ENCODE results near the gene RYR2. TPM values are rescaled to one million over a fixed set of nuclear protein-coding genes. Genes with fewer than 3 reads are reported as not detected.

The RYR2 gene
- polyA plus RNA-seq, 1 of the 3 experiments (the other 2 are of a cell fraction), result under 0.01 TPM

DNA sequence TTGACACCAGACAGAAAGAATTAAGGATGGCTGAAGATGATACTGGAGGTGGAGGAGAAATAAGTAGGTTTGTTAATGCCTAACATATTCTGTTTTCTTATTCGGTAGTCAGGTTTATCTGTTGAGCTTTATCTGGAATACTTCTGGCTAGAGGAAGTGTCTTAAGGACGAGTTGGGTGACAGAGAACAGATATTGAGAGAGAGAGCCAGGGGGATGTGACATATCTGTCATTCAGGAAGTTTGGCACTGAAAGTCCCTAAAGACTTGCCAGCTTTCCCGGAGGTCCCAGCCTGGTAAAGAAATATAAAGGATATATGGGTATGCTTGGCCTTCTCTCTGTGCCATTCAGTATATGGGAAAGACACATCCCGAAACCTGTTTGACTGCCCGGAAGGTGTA lies 568.2 kb downstream of the RYR2 start (continued):
- no peak for TF ChIP-seq REST (IDR thresholded peaks at IDR 0.05; ENCODE audit: low read depth, low read length)
- no peak for TF ChIP-seq FOXM1 (IDR thresholded peaks at IDR 0.05; ENCODE audit: low read depth)
- no peak for TF ChIP-seq FOSL2 (IDR thresholded peaks at IDR 0.05; ENCODE audit: borderline replicate concordance, low read depth)
- TF ChIP-seq ELF1 (IDR thresholded peaks at IDR 0.05), result no peak
- no peak for TF ChIP-seq GATA2 (CRISPR knock-in tag; IDR thresholded peaks at IDR 0.05)
- TF ChIP-seq, protein P1, sequence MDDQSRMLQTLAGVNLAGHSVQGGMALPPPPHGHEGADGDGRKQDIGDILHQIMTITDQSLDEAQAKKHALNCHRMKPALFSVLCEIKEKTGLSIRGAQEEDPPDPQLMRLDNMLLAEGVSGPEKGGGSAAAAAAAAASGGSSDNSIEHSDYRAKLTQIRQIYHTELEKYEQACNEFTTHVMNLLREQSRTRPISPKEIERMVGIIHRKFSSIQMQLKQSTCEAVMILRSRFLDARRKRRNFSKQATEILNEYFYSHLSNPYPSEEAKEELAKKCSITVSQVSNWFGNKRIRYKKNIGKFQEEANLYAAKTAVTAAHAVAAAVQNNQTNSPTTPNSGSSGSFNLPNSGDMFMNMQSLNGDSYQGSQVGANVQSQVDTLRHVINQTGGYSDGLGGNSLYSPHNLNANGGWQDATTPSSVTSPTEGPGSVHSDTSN (IDR thresholded peaks at IDR 0.05), result no peak
- TF ChIP-seq SIN3A (IDR thresholded peaks at IDR 0.05; ENCODE audit: borderline replicate concordance, low read depth, low read length), result no peak

GRCh38 chr1:237613984-237614383 lies 572.0 kb downstream of the RYR2 start:
- H3F3A ChIP-seq (replicated peaks; ENCODE audit: insufficient read depth), result no peaks in the 10 kb centered on the region
- H3K79me2 ChIP-seq (ENCODE audit: insufficient read depth), result no peaks in the 10 kb centered on the region
- no peak overlapping the region for H3K4me3 ChIP-seq (ENCODE audit: low read depth in 2 of 2, low read length in 1 of 2)
- no peak overlapping the region for H3K4me2 ChIP-seq
- H3K27me3 ChIP-seq (ENCODE audit: insufficient read depth), result no peaks in the 10 kb centered on the region
- CTCF ChIA-PET, result no interaction called here
- H3K9ac ChIP-seq, result no peak overlapping the region
- H3K36me3 ChIP-seq (replicated peaks in 1 of 2; ENCODE audit: control insufficient read depth in 1 of 2, insufficient read depth in 2 of 2, low read length in 1 of 2), result no peaks in the 10 kb centered on the region
- no peak overlapping the region for H3K27ac ChIP-seq (ENCODE audit: low read depth in 2 of 2, low read length in 1 of 2)
- no peak for DNase-seq
- H3K9me3 ChIP-seq, result peaks cover 4% of the 10 kb centered on the region; the same call in 1 of the 2 replicates
- H3K9me2 ChIP-seq, result no peaks in the 10 kb centered on the region
- H3K4me1 ChIP-seq (ENCODE audit: control insufficient read depth in 1 of 2, insufficient read depth in 2 of 2, low read depth in 1 of 2, low read length in 1 of 2), result no peaks in the 10 kb centered on the region
- no peak overlapping the region for H2AFZ ChIP-seq (ENCODE audit: low read depth)
- WGBS (ENCODE audit: low lambda C conversion rate), result 38% methylated on average over 9 of the region's 9 CpGs
- POLR2A ChIA-PET, result no interaction called here
- TF ChIP-seq, protein P2, sequence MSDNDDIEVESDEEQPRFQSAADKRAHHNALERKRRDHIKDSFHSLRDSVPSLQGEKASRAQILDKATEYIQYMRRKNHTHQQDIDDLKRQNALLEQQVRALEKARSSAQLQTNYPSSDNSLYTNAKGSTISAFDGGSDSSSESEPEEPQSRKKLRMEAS (IDR thresholded peaks at IDR 0.05; ENCODE audit: low read depth), result no peak
- TF ChIP-seq SIN3A (IDR thresholded peaks at IDR 0.05; ENCODE audit: borderline replicate concordance, low read depth, low read length), result no peak
- no peaks in the 10 kb centered on the region for H4K20me1 ChIP-seq (ENCODE audit: insufficient read depth)

DNA sequence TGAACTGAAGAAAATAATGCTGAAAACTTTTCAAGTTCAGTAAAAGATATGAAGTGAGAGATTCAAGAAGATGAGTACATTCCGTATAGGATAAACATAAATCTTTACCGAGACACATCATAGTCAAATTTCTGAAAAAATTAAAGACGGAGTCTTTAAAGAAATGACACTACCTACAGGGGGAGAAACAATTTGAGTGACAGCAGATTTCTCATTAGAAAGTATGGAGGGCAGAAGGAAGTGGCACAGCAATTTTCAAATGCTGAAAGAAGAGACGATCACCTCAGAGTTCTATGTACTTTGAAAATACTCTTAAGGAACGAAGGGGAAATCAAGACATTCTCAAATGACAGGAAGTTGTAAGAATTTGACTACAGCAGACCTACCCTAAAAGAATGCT lies 577.6 kb downstream of the RYR2 start:
- Histone ChIP-seq H3K4me3 (ENCODE audit: low read depth in 2 of 2, low read length in 1 of 2) (no peak overlapping the region), H3K9me3 (peaks cover 6% of the 10 kb centered on the region; the same call in 1 of the 2 replicates), H3K9me2 (no peaks in the 10 kb centered on the region), H3K27me3 (ENCODE audit: insufficient read depth) (no peaks in the 10 kb centered on the region), H3F3A (replicated peaks; ENCODE audit: insufficient read depth) (no peaks in the 10 kb centered on the region), H3K4me1 (ENCODE audit: control insufficient read depth in 1 of 2, insufficient read depth in 2 of 2, low read depth in 1 of 2, low read length in 1 of 2) (no peaks in the 10 kb centered on the region), H3K27ac (ENCODE audit: low read depth in 2 of 2, low read length in 1 of 2) (no peak overlapping the region), H4K20me1 (ENCODE audit: insufficient read depth) (no peaks in the 10 kb centered on the region), H3K79me2 (ENCODE audit: insufficient read depth) (no peaks in the 10 kb centered on the region), H3K4me2 (no peak overlapping the region), H3K36me3 (replicated peaks in 1 of 2; ENCODE audit: control insufficient read depth in 1 of 2, insufficient read depth in 2 of 2, low read length in 1 of 2) (no peaks in the 10 kb centered on the region), H2AFZ (ENCODE audit: low read depth) (no peak overlapping the region), H3K9ac (no peak overlapping the region)
- no peak for DNase-seq
- ChIA-PET CTCF (no interaction called here), POLR2A (no interaction called here)
- WGBS (ENCODE audit: low lambda C conversion rate), result 52% methylated on average over 5 of the region's 5 CpGs
- no peak for TF ChIP-seq FOXM1 (IDR thresholded peaks at IDR 0.05; ENCODE audit: low read depth)
- no peak for TF ChIP-seq RCOR1 (IDR thresholded peaks at IDR 0.05; ENCODE audit: low read length)
- TF ChIP-seq, protein P1 (IDR thresholded peaks at IDR 0.05), result no peak
- TF ChIP-seq, protein P3, sequence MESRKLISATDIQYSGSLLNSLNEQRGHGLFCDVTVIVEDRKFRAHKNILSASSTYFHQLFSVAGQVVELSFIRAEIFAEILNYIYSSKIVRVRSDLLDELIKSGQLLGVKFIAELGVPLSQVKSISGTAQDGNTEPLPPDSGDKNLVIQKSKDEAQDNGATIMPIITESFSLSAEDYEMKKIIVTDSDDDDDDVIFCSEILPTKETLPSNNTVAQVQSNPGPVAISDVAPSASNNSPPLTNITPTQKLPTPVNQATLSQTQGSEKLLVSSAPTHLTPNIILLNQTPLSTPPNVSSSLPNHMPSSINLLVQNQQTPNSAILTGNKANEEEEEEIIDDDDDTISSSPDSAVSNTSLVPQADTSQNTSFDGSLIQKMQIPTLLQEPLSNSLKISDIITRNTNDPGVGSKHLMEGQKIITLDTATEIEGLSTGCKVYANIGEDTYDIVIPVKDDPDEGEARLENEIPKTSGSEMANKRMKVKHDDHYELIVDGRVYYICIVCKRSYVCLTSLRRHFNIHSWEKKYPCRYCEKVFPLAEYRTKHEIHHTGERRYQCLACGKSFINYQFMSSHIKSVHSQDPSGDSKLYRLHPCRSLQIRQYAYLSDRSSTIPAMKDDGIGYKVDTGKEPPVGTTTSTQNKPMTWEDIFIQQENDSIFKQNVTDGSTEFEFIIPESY (IDR thresholded peaks at IDR 0.05; ENCODE audit: borderline replicate concordance, low read depth), result no peak
- TF ChIP-seq REST (IDR thresholded peaks at IDR 0.05; ENCODE audit: low read depth, low read length), result no peak
- TF ChIP-seq NFIC (IDR thresholded peaks at IDR 0.05; ENCODE audit: borderline replicate concordance), result no peak
- TF ChIP-seq FOXJ3 (CRISPR knock-in tag; IDR thresholded peaks at IDR 0.05), result no peak
- no peak for TF ChIP-seq RAD21 (IDR thresholded peaks at IDR 0.05; ENCODE audit: low read length)

All from SK-N-SH (cell line).